ENCODE data around the gene ATF7. TPM values are rescaled to one million over a fixed set of nuclear protein-coding genes. Genes with fewer than 3 reads are reported as not detected.

Gene ATF7
- total and polyA plus RNA-seq, 10 donors, result 6.5 to 52.8 (median 35.4) TPM

DNA sequence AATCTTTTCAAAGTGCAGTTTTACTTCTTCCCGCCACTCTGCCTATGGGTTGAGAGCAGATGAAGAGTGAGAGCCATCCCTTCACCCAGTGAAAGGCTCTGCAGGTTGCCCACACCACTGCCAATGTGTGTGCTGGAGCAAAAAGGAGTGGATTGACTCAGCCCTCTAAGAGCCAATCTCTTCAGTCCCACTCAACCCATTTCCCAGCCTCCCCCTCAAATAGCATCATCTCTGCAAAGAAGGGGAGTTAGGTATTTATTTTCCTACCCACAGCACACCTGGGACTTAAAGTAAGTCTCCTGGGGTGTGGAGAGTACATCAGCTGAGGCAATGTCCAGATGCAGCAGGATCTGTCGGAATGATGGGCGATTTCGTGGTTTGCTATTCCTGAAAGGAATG is 142.2 kb downstream of the ATF7 start:
- Histone ChIP-seq H3K4me3 (no peak overlapping the region), H3K27ac (peak overlapping the region in 1 of 8 donors; percentile 21), H3K4me1 (peaks cover 0 to 42% (median 21%) of the 10 kb centered on the region in 6 donors), H3K36me3 (peaks cover 0 to 94% (median 77%) of the 10 kb centered on the region in 6 donors), H3K27me3 (replicated peaks in 1 of 7) (no peaks in the 10 kb centered on the region), H3K9me3 (no peaks in the 10 kb centered on the region)
- intact Hi-C loops (cut with DNase I; ENCODE audit: low total_unique reads), result no loop called here
- no peak for DNase-seq
- 91 to 96% (median 95%) methylated on average over 4 of the region's 4 CpGs for WGBS, 5 donors
- TF ChIP-seq POLR2AphosphoS5 (IDR thresholded peaks at IDR 0.05) (peak in 1 of 3 donors; percentile 54), POLR2A (IDR thresholded peaks at IDR 0.05) (no peak)
- TF ChIP-seq, protein P1, sequence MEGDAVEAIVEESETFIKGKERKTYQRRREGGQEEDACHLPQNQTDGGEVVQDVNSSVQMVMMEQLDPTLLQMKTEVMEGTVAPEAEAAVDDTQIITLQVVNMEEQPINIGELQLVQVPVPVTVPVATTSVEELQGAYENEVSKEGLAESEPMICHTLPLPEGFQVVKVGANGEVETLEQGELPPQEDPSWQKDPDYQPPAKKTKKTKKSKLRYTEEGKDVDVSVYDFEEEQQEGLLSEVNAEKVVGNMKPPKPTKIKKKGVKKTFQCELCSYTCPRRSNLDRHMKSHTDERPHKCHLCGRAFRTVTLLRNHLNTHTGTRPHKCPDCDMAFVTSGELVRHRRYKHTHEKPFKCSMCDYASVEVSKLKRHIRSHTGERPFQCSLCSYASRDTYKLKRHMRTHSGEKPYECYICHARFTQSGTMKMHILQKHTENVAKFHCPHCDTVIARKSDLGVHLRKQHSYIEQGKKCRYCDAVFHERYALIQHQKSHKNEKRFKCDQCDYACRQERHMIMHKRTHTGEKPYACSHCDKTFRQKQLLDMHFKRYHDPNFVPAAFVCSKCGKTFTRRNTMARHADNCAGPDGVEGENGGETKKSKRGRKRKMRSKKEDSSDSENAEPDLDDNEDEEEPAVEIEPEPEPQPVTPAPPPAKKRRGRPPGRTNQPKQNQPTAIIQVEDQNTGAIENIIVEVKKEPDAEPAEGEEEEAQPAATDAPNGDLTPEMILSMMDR (IDR thresholded peaks at IDR 0.05 in 8 of 11, conservative IDR thresholded peaks at IDR 0.05 in 3 of 11), result no peak

DNA sequence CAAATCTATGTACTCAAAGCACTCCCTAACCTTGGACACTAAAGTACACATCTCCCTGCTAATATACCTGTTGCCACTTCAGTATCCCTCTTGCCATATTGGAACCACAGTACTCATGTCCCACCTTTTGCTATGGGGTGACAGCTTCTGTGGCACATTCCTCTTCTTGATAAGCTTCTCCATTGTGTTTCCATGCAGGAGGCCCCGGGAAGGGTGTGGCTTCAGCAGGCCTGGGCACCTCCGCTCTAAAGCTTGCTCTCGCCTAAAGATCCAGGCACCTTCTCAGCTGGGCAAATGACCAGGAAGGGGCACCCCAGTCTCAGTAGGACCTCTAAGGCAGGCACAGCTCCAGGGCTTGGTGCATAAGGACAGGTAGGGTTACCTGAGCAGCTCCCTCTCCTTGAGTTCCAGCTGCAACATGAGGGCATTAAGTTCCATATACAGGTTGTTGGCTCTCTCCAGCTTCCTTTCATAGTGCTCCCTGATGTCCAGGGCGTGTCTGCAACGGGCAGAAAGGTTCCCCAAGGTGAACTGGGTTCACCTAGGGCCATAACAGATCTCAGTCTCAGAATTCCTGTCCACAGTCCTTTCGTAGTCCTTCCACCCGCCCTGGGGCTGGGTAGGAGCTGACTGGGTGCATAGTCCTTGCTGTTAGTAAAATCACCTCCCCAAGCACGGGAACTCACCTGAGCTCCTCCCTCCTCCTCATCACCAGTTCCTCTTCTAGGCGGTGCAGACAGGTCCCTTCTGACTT is 142.8 kb downstream of the ATF7 start:
- intact Hi-C loops (cut with DNase I; ENCODE audit: low total_unique reads), result no loop called here
- no peak overlapping the region for H3K4me3 ChIP-seq
- H3K4me1 ChIP-seq, result peaks cover 0 to 48% (median 26%) of the 10 kb centered on the region in 6 donors
- 77 to 95% (median 85%) methylated on average over 8 to 9 of the region's 9 CpGs for WGBS, 5 donors
- no peak for DNase-seq
- H3K27me3 ChIP-seq (replicated peaks in 1 of 7), result no peaks in the 10 kb centered on the region
- H3K9me3 ChIP-seq, result no peaks in the 10 kb centered on the region
- peak overlapping the region in 2 of 8 donors; percentile 2 to 21 for H3K27ac ChIP-seq
- TF ChIP-seq POLR2A (IDR thresholded peaks at IDR 0.05) (peak in 1 of 3 donors; percentile 1), POLR2AphosphoS5 (IDR thresholded peaks at IDR 0.05) (peak in 2 of 3 donors; percentile 31 to 49)
- TF ChIP-seq, protein P1 (IDR thresholded peaks at IDR 0.05 in 8 of 11, conservative IDR thresholded peaks at IDR 0.05 in 3 of 11), result no peak
- H3K36me3 ChIP-seq, result peaks cover under 1 to 100% (median 82%) of the 10 kb centered on the region in 6 donors

DNA sequence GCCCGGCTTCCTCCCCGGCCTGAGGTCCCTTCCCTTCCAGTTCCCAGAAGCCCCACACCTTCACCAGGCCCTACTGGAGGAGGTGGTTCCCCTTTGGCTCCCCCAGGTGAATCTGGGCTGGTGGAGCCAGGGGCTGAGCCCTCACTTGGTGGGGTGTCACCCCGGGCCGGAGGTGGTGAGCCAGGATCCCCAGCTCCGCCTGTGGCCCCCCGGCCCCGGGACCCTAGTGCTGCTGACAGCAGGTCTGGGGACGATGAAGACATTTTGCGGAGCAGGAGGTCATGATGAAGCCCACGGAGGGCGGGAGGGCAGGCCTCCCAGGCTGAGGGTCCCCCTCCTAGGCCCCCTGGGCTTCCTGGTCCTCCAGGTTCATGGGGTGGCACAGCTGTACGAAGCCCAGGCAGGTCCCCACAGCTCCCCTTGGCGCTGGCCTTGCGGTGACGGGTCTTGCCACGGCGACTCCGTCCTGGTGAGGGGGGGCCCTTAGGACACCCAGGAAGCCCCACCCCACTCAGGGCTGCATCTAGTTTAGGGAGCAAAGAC is 143.5 kb downstream of the ATF7 start:
- no peaks in the 10 kb centered on the region for H3K27me3 ChIP-seq (replicated peaks in 1 of 7)
- H3K36me3 ChIP-seq, result peaks cover 6 to 100% (median 89%) of the 10 kb centered on the region in 6 donors
- peaks cover 0 to 55% (median 29%) of the 10 kb centered on the region in 6 donors for H3K4me1 ChIP-seq
- H3K4me3 ChIP-seq, result no peak overlapping the region
- H3K9me3 ChIP-seq, result no peaks in the 10 kb centered on the region
- WGBS, 5 donors, result 81 to 89% (median 84%) methylated on average over 12 to 18 of the region's 18 CpGs
- TF ChIP-seq POLR2A (IDR thresholded peaks at IDR 0.05) (no peak), POLR2AphosphoS5 (IDR thresholded peaks at IDR 0.05) (peak; percentile 2 to 82 (median 67))
- TF ChIP-seq, protein P1 (IDR thresholded peaks at IDR 0.05 in 8 of 11, conservative IDR thresholded peaks at IDR 0.05 in 3 of 11), result no peak
- peak overlapping the region in 3 of 8 donors; percentile 2 to 51 (median 21) for H3K27ac ChIP-seq
- intact Hi-C loops (cut with DNase I; ENCODE audit: low total_unique reads), result no loop called here
- DNase-seq, result no peak

Data from spleen (tissue), 11 donors.